ENCODE measurements around the gene ZNF248.

The ZNF248 gene

DNA sequence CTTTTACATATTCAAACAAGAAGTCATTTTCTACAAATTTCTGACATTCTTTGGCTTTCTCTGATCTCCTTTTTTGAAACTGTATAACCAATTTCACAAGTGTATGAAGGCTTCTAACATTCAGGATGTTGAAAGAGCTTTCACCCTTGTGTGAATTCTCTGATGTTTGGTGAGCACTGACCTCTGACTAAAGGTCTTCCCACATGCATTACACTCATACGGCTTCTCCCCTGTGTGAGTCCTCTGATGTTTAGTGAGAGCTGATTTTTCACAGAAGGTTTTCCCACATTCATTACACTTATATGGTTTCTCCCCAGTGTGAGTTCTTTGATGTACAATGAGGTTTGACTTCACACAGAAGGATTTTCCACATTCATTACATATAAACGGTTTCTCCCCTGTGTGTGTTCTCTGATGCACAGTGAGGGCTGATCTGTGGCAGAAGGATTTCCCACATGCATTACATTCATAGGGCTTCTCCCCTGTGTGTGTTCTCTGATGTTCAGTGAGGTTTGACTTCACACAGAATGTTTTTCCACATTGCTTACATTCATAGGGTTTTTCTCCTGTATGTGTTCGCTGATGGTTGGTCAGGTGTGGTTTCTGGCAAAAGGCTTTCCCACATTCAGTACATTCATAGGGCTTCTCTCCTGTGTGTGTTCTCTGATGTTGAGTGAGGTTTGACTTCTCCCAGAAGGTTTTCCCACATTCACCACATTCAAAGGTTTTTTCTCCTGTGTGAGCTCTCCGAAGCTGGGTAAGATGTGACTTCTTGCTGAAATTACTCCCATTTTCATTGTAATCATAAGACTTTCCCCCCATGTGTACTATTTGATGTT, 25.7 kb downstream of the ZNF248 start:
- DNase-seq (ENCODE audit: low read depth), result no peak
- TF ChIP-seq, protein P1, sequence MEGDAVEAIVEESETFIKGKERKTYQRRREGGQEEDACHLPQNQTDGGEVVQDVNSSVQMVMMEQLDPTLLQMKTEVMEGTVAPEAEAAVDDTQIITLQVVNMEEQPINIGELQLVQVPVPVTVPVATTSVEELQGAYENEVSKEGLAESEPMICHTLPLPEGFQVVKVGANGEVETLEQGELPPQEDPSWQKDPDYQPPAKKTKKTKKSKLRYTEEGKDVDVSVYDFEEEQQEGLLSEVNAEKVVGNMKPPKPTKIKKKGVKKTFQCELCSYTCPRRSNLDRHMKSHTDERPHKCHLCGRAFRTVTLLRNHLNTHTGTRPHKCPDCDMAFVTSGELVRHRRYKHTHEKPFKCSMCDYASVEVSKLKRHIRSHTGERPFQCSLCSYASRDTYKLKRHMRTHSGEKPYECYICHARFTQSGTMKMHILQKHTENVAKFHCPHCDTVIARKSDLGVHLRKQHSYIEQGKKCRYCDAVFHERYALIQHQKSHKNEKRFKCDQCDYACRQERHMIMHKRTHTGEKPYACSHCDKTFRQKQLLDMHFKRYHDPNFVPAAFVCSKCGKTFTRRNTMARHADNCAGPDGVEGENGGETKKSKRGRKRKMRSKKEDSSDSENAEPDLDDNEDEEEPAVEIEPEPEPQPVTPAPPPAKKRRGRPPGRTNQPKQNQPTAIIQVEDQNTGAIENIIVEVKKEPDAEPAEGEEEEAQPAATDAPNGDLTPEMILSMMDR (IDR thresholded peaks at IDR 0.05; ENCODE audit: control insufficient read depth, insufficient read depth, low read depth, low read length, missing control alignments), result no peak
- no peak overlapping the region for H3K4me3 ChIP-seq (ENCODE audit: control insufficient read depth, low read depth, low read length)

DNA sequence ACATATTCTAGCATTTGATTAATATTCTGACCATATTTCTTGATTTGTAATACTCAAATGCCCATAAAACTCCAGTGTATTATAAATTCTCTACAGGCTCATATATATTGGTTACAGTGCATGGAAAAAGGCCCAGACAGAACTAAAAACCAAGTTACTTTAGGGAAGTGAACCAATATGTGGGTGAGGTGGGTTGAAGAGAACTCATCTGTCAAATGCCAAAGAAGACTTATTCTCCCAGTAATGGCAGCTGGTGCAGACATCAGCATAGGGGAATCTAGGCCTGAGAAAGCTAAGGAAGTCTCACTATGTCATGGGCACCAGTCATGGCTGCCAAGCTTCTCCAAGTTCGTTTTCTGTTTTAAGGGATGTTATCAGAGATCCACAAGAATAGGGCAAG, 30.6 kb downstream of the ZNF248 start:
- TF ChIP-seq, protein P1 (IDR thresholded peaks at IDR 0.05; ENCODE audit: control insufficient read depth, insufficient read depth, low read depth, low read length, missing control alignments), result no peak
- no peak overlapping the region for H3K4me3 ChIP-seq (ENCODE audit: control insufficient read depth, low read depth, low read length)
- DNase-seq (ENCODE audit: low read depth), result no peak

DNA sequence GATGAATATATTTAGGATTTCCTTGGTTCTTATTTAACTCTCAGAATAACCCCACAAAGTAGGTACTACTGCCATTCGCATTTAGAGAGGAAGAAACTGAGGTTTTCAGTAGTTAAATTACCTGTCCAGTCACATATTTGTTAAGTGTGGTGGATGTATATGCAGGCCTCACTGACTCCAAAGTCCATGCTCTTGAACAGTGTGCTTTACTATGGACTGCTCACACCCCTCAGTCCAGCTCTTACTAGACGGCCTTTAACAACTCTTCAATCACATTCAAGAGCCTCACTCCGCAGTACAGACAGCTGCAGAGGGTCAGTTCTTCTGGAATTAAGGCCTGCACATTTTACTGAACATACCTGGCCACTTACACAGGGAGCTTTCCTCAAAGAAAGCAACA, 36.2 kb downstream of the ZNF248 start:
- H3K4me3 ChIP-seq (ENCODE audit: control insufficient read depth, low read depth, low read length), result no peak overlapping the region
- DNase-seq (ENCODE audit: low read depth), result no peak
- TF ChIP-seq, protein P1 (IDR thresholded peaks at IDR 0.05; ENCODE audit: control insufficient read depth, insufficient read depth, low read depth, low read length, missing control alignments), result no peak

DNA sequence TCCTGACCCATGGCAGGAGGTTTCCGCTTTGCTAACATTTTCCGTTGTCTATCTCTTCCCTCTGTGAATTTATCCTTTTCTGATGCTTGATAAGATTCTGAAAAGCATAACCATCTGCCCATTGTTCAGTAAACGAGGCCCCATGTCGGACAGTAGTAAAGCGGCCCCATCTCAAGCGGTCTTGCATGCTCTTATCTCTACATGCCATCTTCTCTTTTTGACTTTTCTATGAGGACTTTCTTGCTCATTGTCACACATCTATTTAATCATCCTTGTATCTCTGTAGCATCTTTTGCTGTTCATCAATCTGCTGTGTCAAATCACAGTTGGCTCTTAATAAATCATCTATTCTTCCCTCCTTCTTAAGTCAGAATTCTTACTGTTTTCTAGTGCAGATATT, 37.6 kb downstream of the ZNF248 start:
- H3K4me3 ChIP-seq (ENCODE audit: control insufficient read depth, low read depth, low read length), result no peak overlapping the region
- TF ChIP-seq, protein P1 (IDR thresholded peaks at IDR 0.05; ENCODE audit: control insufficient read depth, insufficient read depth, low read depth, low read length, missing control alignments), result no peak
- no peak for DNase-seq (ENCODE audit: low read depth)

DNA sequence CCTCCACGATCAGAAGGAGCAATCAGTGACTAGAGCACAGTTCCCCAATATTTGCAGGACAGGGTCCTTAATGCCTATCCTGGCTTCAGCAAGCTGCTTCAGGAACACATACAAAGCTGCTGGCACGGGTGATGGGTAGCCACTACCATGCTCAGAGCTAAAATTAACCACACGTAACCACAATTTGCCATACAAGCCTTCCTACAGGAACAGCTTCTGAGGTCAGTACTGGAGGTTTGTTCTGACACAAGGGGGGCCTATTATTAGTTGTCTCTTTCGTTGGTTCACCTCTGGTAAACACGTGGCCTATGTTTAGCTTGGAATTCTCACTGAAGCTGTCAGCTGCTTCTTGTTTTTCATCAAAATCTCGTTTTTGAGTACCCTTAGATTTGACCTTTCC, 41.1 kb downstream of the ZNF248 start:
- TF ChIP-seq, protein P1 (IDR thresholded peaks at IDR 0.05; ENCODE audit: control insufficient read depth, insufficient read depth, low read depth, low read length, missing control alignments), result no peak
- no peak overlapping the region for H3K4me3 ChIP-seq (ENCODE audit: control insufficient read depth, low read depth, low read length)
- no peak for DNase-seq (ENCODE audit: low read depth)

DNA sequence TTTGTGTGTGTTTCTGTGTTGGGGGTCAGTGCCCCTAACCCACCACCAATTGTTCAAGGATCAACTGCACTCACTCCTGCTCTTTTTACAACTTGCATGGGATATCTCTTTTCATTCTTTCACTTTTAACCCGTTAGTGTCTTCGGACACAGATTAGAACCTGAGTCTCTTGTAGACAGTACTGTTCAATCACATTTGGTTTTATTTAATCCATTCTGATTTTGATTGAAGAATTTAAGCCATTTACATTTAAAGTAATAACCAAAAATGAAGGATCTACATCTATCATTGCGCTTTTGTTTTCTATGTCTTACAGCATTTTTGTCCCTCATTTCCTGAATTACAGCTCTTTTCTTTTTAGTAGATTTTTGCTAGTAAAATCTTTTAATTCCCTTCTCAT, 43.6 kb downstream of the ZNF248 start:
- TF ChIP-seq, protein P1 (IDR thresholded peaks at IDR 0.05; ENCODE audit: control insufficient read depth, insufficient read depth, low read depth, low read length, missing control alignments), result no peak
- DNase-seq (ENCODE audit: low read depth), result no peak

More for the DNA sequence above, 43.6 kb downstream of the ZNF248 start:
- H3K4me3 ChIP-seq (ENCODE audit: control insufficient read depth, low read depth, low read length), result no peak overlapping the region

Measured in AG09309 (cell line).